ENCODE measurements around the gene RITA1.
"Not testable (repeated sequence)": the region's sequence is repeated elsewhere in the genome, so short reads cannot be mapped to it uniquely, and the experiment has no call there.

The RITA1 gene

GRCh38 chr12:113196990-113197389 lies 11.5 kb downstream of the RITA1 start:
- H3K4me1 ChIP-seq (ENCODE audit: control insufficient read depth, insufficient read depth, low read length) = no peaks in the 10 kb centered on the region
- peaks cover 8% of the 10 kb centered on the region for H3K36me3 ChIP-seq (ENCODE audit: control insufficient read depth, insufficient read depth, low read length)
- no peaks in the 10 kb centered on the region for H3K27me3 ChIP-seq (ENCODE audit: control insufficient read depth, insufficient read depth, low read length)
- no peaks in the 10 kb centered on the region for H3K9me3 ChIP-seq (ENCODE audit: control insufficient read depth, insufficient read depth, low read length)
- no peak overlapping the region for H3K4me3 ChIP-seq (ENCODE audit: low read depth, low read length)
- H3K27ac ChIP-seq (ENCODE audit: low read depth, low read length) = no peak overlapping the region
- H3K9ac ChIP-seq (ENCODE audit: low read depth, low read length) = no peak overlapping the region

GRCh38 chr12:113197518-113198077 lies 12.1 kb downstream of the RITA1 start:
- Histone ChIP-seq H3K27me3 (ENCODE audit: control insufficient read depth, insufficient read depth, low read length) (no peaks in the 10 kb centered on the region), H3K9ac (ENCODE audit: low read depth, low read length) (no peak overlapping the region), H3K9me3 (ENCODE audit: control insufficient read depth, insufficient read depth, low read length) (no peaks in the 10 kb centered on the region), H3K4me3 (ENCODE audit: low read depth, low read length) (no peak overlapping the region), H3K4me1 (ENCODE audit: control insufficient read depth, insufficient read depth, low read length) (no peaks in the 10 kb centered on the region), H3K36me3 (ENCODE audit: control insufficient read depth, insufficient read depth, low read length) (peaks cover 3% of the 10 kb centered on the region), H3K27ac (ENCODE audit: low read depth, low read length) (no peak overlapping the region)

GRCh38 chr12:113198296-113198695 lies 12.8 kb downstream of the RITA1 start:
- Histone ChIP-seq H3K9ac (ENCODE audit: low read depth, low read length) (no peak overlapping the region), H3K27me3 (ENCODE audit: control insufficient read depth, insufficient read depth, low read length) (no peaks in the 10 kb centered on the region), H3K27ac (ENCODE audit: low read depth, low read length) (no peak overlapping the region), H3K9me3 (ENCODE audit: control insufficient read depth, insufficient read depth, low read length) (no peaks in the 10 kb centered on the region), H3K36me3 (ENCODE audit: control insufficient read depth, insufficient read depth, low read length) (no peaks in the 10 kb centered on the region), H3K4me1 (ENCODE audit: control insufficient read depth, insufficient read depth, low read length) (no peaks in the 10 kb centered on the region), H3K4me3 (ENCODE audit: low read depth, low read length) (no peak overlapping the region)

GRCh38 chr12:113200021-113200797 lies 14.7 kb downstream of the RITA1 start:
- no peaks in the 10 kb centered on the region for H3K4me1 ChIP-seq (ENCODE audit: control insufficient read depth, insufficient read depth, low read length)

GRCh38 chr12:113201187-113202177 lies 16.0 kb downstream of the RITA1 start:
- Histone ChIP-seq H3K27ac (ENCODE audit: low read depth, low read length) (no peak overlapping the region), H3K4me3 (ENCODE audit: low read depth, low read length) (no peak overlapping the region), H3K4me1 (ENCODE audit: control insufficient read depth, insufficient read depth, low read length) (no peaks in the 10 kb centered on the region), H3K9ac (ENCODE audit: low read depth, low read length) (no peak overlapping the region), H3K27me3 (ENCODE audit: control insufficient read depth, insufficient read depth, low read length) (no peaks in the 10 kb centered on the region), H3K9me3 (ENCODE audit: control insufficient read depth, insufficient read depth, low read length) (no peaks in the 10 kb centered on the region), H3K36me3 (ENCODE audit: control insufficient read depth, insufficient read depth, low read length) (no peaks in the 10 kb centered on the region)

More at GRCh38 chr12:113200021-113200797, 14.7 kb downstream of the RITA1 start:
- Histone ChIP-seq H3K27ac (ENCODE audit: low read depth, low read length) (no peak overlapping the region), H3K9ac (ENCODE audit: low read depth, low read length) (no peak overlapping the region), H3K27me3 (ENCODE audit: control insufficient read depth, insufficient read depth, low read length) (no peaks in the 10 kb centered on the region), H3K36me3 (ENCODE audit: control insufficient read depth, insufficient read depth, low read length) (no peaks in the 10 kb centered on the region), H3K4me3 (ENCODE audit: low read depth, low read length) (no peak overlapping the region), H3K9me3 (ENCODE audit: control insufficient read depth, insufficient read depth, low read length) (no peaks in the 10 kb centered on the region)

GRCh38 chr12:113202300-113203075 lies 17.0 kb downstream of the RITA1 start:
- no peak overlapping the region for H3K27ac ChIP-seq (ENCODE audit: low read depth, low read length)
- no peaks in the 10 kb centered on the region for H3K4me1 ChIP-seq (ENCODE audit: control insufficient read depth, insufficient read depth, low read length)
- H3K27me3 ChIP-seq (ENCODE audit: control insufficient read depth, insufficient read depth, low read length) = no peaks in the 10 kb centered on the region
- no peak overlapping the region for H3K4me3 ChIP-seq (ENCODE audit: low read depth, low read length)
- no peak overlapping the region for H3K9ac ChIP-seq (ENCODE audit: low read depth, low read length)
- no peaks in the 10 kb centered on the region for H3K36me3 ChIP-seq (ENCODE audit: control insufficient read depth, insufficient read depth, low read length)
- H3K9me3 ChIP-seq (ENCODE audit: control insufficient read depth, insufficient read depth, low read length) = no peaks in the 10 kb centered on the region

GRCh38 chr12:113203852-113204760 lies 18.6 kb downstream of the RITA1 start:
- H3K4me1 ChIP-seq (ENCODE audit: control insufficient read depth, insufficient read depth, low read length) = 0 out of 2 replicates have a peak, but pooled peaks cover 3% of the 10 kb centered on the region
- no peak overlapping the region for H3K27ac ChIP-seq (ENCODE audit: low read depth, low read length)
- no peak overlapping the region for H3K4me3 ChIP-seq (ENCODE audit: low read depth, low read length)
- no peaks in the 10 kb centered on the region for H3K36me3 ChIP-seq (ENCODE audit: control insufficient read depth, insufficient read depth, low read length)
- H3K9me3 ChIP-seq (ENCODE audit: control insufficient read depth, insufficient read depth, low read length) = no peaks in the 10 kb centered on the region
- H3K27me3 ChIP-seq (ENCODE audit: control insufficient read depth, insufficient read depth, low read length) = no peaks in the 10 kb centered on the region
- no peak overlapping the region for H3K9ac ChIP-seq (ENCODE audit: low read depth, low read length)

GRCh38 chr12:113204804-113205203 lies 19.3 kb downstream of the RITA1 start:
- Histone ChIP-seq H3K36me3 (ENCODE audit: control insufficient read depth, insufficient read depth, low read length) (no peaks in the 10 kb centered on the region), H3K9me3 (ENCODE audit: control insufficient read depth, insufficient read depth, low read length) (no peaks in the 10 kb centered on the region), H3K4me3 (ENCODE audit: low read depth, low read length) (no peak overlapping the region), H3K4me1 (ENCODE audit: control insufficient read depth, insufficient read depth, low read length) (0 out of 2 replicates have a peak, but pooled peaks cover 3% of the 10 kb centered on the region), H3K9ac (ENCODE audit: low read depth, low read length) (no peak overlapping the region), H3K27ac (ENCODE audit: low read depth, low read length) (no peak overlapping the region), H3K27me3 (ENCODE audit: control insufficient read depth, insufficient read depth, low read length) (no peaks in the 10 kb centered on the region)

- H3K27me3 ChIP-seq (ENCODE audit: control insufficient read depth, insufficient read depth, low read length); H3K9ac ChIP-seq (ENCODE audit: low read depth, low read length); H3K4me1 ChIP-seq (ENCODE audit: control insufficient read depth, insufficient read depth, low read length); H3K36me3 ChIP-seq (ENCODE audit: control insufficient read depth, insufficient read depth, low read length); H3K27ac ChIP-seq (ENCODE audit: low read depth, low read length); H3K9me3 ChIP-seq (ENCODE audit: control insufficient read depth, insufficient read depth, low read length); H3K4me3 ChIP-seq (ENCODE audit: low read depth, low read length): not testable (repeated sequence)
Measured at GRCh38 chr12:113206802-113207201, 21.3 kb downstream of the RITA1 start.
